T1000 (cell line): ENCODE results near the gene SPEN.
"Not testable (repeated sequence)": the region's sequence is repeated elsewhere in the genome, so short reads cannot be mapped to it uniquely, and the experiment has no call there.

Experiments
- DNase-seq: peaks from one replicate; lab custom pipeline; 2025; ENCODE audit warnings: mixed read lengths; lab: John Stamatoyannopoulos, UW

The SPEN gene

DNA sequence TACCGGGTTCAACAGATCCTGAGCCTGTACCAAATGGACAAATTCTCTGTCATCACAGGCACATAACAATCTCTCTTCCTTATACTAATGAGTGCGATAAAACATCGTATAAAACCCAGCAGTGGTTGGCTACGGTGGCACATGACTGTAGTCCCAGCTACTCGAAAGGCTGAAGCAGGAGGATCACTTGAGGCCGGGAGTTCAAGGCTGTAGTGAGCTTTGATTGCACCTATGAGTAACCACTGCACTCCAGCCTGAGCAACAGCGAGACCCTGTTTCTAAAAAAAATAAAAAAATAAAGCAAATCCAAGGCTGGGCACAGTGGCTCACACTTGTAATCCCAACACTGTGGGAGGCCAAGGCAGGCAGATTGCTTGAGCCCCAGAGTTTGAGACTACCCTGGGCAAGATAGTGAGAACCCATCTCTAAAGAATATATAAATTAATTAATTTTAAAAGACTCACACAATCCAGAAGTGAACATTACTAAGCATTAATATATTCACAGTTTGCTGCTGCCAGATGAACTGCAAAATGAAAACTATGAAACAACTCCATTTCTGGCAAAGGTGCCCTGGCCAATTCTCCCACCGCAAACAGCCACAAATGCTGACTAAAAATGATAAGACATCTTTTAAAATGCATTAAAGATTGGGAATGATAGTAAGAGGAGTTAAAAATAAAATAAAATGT lies 115.3 kb downstream of the SPEN start:
- DNase-seq = no peak

DNA sequence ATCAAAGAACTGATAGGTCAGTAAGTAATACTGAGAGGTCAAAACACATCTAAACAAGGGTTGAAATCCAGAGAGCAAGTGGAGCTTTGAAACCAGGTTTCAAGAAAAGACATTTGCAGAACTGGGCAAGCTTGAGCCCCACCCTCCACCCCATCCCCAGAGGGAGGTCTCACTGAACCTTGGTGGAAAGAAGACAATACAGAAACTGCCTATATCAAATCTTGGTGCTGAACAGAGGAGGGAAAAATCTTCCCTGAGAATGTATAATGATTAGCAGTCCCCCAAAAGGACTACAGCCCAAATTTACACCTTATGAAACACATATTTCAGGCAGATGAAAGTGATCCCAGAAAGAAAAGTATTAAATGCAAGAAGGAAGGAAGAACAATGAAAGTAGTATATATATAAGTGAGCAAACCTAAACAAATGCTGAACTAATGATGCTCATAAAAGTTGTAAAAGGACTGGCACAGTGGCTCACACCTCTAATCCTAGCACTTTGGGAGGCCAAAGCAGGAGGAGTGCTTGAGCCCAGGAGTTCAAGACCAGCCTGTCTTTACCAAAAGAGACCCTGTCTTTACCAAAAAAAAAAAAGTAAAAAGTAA lies 116.0 kb downstream of the SPEN start:
- DNase-seq = no peak

DNA sequence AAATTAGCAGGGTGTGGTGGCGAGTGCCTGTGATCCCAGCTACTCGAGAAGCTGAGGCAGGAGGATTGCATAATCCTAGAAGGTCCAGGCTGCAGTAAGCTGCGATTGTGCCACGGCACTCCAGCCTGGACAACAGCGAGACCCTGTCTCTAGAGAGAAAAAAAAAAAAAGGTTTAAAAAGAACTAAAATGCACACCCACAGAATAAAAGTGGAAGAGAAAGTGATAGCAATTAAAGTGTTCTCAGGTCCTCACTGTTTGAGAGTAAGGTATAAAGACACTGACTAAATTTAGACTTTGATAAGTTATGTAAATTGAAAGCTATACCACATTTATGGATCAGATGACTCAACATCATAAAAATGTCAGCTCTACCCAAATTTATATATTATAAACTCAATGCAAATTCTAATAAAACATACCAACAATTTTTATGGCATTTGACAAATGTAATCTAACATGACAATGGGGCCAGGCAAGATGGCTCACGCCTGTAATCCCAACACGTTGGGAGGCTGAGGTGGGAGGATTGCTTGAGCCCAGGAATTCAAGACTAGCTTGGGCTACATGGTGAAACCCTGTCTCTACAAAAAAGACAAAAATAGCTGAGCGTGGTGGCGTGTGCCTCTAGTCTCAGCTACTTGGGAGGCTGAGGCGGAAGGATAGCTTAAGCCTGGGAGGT lies 116.6 kb downstream of the SPEN start:
- DNase-seq = no peak

- DNase-seq = no peak
Observed at GRCh38 chr1:15965228-15965767, 117.8 kb downstream of the SPEN start.

GRCh38 chr1:15966081-15966955 lies 118.8 kb downstream of the SPEN start:
- no peak for DNase-seq

GRCh38 chr1:15966956-15967344 lies 119.4 kb downstream of the SPEN start:
- no peak for DNase-seq

DNA sequence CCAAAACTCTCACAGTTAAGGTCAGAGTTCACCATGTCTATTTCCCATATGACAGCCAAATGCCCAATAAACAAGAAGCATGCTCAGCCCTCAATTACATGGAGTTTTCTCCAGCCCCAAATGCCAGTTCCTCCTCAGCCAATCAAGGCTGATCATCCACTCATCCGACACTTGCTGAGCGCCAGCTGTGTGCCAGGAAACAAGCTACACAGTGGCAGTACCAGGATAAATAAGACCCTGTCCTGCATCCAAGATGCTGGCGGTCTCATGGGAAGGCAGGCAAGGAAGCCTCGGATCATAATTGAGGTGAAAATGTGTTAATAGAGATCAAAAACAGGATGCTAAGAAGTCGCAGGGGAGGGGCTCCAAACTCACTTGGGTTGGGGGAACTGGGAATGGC lies 120.7 kb downstream of the SPEN start:
- no peak for DNase-seq

DNA sequence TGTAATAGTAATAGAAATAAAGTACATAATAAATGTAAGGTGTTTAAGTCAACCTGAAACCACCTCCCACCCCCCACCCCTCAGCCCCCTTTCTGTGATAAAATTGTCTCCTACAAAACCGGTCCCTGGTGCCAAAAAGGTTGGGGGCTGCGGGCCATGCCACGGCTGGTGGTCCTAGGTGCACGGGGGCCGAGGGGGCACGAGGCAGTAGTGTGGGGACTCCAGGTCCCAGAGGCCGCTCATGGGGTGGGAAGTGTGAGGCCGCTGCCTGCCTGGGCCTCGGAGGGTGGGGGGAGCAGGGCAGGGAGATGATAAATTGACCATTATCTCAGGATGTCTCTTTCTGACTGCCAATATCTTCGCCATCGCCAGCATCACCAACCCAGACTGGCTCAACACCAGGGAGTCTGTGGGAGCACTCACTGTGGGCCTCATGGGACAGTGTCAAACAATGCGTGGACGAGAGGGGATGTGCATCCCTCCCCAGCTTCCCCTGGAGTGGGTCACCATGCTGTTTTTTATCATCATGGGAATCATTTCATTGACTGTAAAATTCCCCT lies 121.9 kb downstream of the SPEN start:
- no peak for DNase-seq

DNA sequence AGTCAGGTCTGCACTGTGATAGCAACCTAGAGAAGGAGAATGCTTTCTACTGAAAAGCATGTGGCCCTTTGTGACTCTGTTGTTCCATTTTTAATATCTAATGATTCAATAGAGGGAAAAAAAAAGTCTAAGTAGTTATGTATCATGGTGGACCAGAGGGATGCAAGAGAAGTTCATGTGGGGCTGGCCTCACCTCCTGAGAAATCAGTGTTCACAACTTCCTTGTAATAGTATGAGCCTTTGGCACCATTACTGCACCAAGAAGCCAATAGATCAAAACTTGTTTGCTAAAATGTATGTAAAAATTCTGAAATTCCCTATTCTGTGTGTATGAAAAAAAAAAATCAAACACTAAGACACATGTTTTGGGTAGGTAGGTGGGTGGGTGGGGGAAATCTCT lies 123.4 kb downstream of the SPEN start:
- no peak for DNase-seq

DNA sequence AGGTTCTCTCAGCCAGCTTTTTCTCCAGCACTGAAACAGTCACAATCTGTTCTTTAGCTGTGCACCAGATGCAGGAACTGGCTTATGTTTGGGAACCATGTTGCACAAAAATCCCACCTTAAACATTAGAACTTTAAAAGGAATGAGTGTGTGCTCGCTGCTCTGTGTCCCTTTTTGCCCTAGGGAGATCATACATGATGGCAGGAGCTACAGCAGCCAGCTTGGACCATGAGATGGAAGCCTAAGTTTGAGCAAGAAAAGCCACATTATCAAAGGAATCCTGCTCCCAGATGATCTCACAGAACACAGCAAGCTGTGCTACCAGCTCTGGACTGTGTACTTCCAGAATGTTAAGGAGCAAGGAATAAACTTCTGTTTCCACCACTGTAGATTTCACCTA lies 124.9 kb downstream of the SPEN start:
- no peak for DNase-seq

DNA sequence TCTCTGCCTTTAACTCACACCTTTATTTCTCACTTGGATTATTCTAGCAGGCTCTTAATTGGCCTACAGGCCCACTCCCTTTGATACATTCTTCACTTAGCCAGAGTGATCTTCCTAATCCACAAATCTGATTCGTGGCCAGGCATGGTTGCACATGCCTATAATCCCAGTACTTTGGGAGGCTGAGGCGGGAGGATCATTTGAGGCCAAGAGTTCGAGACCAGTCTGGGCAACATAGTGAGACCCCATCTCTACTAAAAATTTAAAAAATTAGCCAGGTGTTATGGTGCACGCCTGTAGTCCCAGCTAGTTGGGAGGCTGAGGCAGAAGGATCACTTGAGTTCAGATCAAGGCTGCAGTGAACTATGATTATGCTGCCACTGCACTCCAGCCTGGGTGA lies 126.3 kb downstream of the SPEN start:
- no peak for DNase-seq

GRCh38 chr1:15974855-15975254 lies 127.3 kb downstream of the SPEN start:
- DNase-seq = no peak

GRCh38 chr1:15975358-15975804 lies 127.9 kb downstream of the SPEN start:
- DNase-seq = peak; percentile 63

- peak; percentile 91 for DNase-seq
Observed at GRCh38 chr1:15975805-15976680, 128.5 kb downstream of the SPEN start, which contains the start of gene ZBTB17. Gene ZBTB17 (minus strand): TSS chr1:15976101. CDS start chr1:15948495, 27,606 bp downstream.

DNA sequence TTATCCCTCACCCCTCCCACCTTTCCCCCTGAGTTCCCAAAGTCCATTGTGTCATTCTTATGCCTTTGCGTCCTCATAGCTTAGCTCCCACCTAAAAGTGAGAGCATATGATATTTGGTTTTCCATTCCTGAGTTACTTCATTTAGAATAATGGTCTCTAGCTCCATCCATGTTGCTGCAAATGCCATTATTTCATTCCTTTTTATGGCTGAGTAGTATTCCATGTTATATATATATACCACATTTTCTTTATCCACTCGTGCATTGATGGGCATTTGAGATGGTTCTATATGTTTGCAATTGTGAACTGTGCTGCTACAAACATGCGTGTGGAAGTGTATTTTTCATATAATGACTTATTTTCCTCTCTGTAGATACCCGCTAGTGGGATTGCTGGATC lies 130.4 kb downstream of the SPEN start:
- not testable (repeated sequence) for DNase-seq

GRCh38 chr1:15981679-15982078 lies 134.2 kb downstream of the SPEN start:
- no peak for DNase-seq

DNA sequence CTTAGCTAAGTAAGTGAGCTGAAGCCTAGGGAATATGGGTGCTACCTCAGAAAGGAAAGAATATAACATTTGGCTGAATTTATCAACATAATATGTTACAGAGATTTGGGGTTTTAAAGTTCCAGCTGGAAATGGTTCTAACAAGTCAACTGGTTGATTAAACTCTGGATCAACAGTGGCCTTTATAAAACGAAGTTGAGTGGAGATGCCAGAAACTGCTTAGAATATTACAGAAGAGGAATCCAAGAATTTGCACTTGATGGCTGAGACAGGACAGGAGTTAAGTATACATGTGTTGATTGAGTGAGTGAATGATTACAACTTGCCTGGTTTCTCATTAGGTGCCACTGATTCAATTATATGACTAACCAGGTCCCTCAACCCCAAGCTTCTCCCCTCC lies 135.8 kb downstream of the SPEN start:
- no peak for DNase-seq

DNA sequence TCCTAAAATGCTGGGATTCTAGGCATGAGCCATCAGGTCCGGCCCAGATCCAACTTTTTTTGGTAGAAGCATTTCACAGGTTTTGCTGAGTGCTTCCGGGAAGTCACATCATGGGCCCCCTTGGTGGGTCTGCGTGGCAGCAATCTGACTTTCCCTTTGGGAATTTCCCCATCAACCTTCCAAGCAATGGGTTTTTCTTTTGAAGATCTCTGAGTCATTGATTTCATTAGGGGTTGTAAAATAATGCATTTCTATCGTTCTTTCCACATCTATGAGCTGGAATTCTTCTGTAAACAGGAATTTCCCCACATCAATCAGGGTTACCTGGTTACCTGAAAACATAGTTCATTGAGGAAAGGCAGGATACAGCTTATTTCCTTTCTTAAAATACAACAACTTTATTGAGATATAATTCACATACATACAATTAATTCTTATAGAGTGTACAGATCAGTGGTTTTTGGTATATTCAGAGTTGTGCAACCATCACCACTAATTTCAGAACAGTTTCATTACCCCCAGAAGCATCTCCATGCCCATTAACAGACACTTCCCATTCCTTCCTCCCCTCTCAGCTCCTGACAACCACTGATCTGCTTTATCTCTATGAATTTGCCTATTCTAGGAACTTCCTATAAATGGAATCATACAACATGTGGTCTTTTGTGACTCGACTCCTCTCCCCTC lies 138.2 kb downstream of the SPEN start:
- DNase-seq = peak; percentile 61

- no peak for DNase-seq
Observed at GRCh38 chr1:15988856-15989736, 141.6 kb downstream of the SPEN start.
